Ishikawa (cell line): ENCODE results near the gene NXNL1.

Experiments
- CEBPB ChIP-seq: IDR thresholded peaks from 2 replicates; pipeline ENCODE4 v1.6.1; 2012
- CREB1 ChIP-seq: IDR thresholded peaks from 2 replicates; pipeline ENCODE4 v1.6.1; 2012; ENCODE audit warnings: low read depth
- EGR1 ChIP-seq: IDR thresholded peaks from 2 replicates; pipeline ENCODE4 v1.6.1; 2012
- EP300 ChIP-seq: IDR thresholded peaks from 2 replicates; pipeline ENCODE4 v1.6.1; 2012; ENCODE audit warnings: borderline replicate concordance
- FOXM1 ChIP-seq: IDR thresholded peaks from 2 replicates; pipeline ENCODE4 v1.6.1; 2012; ENCODE audit warnings: low read depth, borderline replicate concordance
- MAX ChIP-seq: IDR thresholded peaks from 2 replicates; pipeline ENCODE4 v1.6.1; 2012
- NFIC ChIP-seq: IDR thresholded peaks from 2 replicates; pipeline ENCODE4 v1.6.1; 2012
- RAD21 ChIP-seq: IDR thresholded peaks from 2 replicates; pipeline ENCODE4 v1.6.1; 2012; ENCODE audit warnings: low read depth
- REST ChIP-seq: IDR thresholded peaks from 2 replicates; pipeline ENCODE4 v1.6.1; 2012; ENCODE audit warnings: low read depth, mild to moderate bottlenecking
- TAF1 ChIP-seq: IDR thresholded peaks from 2 replicates; pipeline ENCODE4 v1.6.1; 2012; ENCODE audit warnings: low read depth, mild to moderate bottlenecking
- TCF12 ChIP-seq: IDR thresholded peaks from 2 replicates; pipeline ENCODE4 v1.6.1; 2012; ENCODE audit warnings: low read depth
- TEAD4 ChIP-seq: IDR thresholded peaks from 2 replicates; pipeline ENCODE4 v1.6.1; 2012
- YY1 ChIP-seq: IDR thresholded peaks from 2 replicates; pipeline ENCODE4 v1.6.1; 2012; ENCODE audit warnings: low read depth
- ZBTB7A ChIP-seq: IDR thresholded peaks from 2 replicates; pipeline ENCODE4 v1.6.1; 2012; ENCODE audit warnings: low read depth

GRCh38 chr19:17406887-17407196 lies 53.9 kb downstream of the NXNL1 start:
- no peak for TF ChIP-seq MAX
- TF ChIP-seq TAF1, result no peak
- no peak for TF ChIP-seq FOXM1
- no peak for TF ChIP-seq CREB1
- no peak for TF ChIP-seq RAD21
- no peak for TF ChIP-seq CEBPB
- TF ChIP-seq NFIC, result no peak
- no peak for TF ChIP-seq EGR1
- TF ChIP-seq YY1, result no peak
- TF ChIP-seq TCF12, result no peak
- no peak for TF ChIP-seq EP300
- no peak for TF ChIP-seq REST
- no peak for TF ChIP-seq ZBTB7A
- no peak for TF ChIP-seq TEAD4
